A673 (cell line): ENCODE data around the gene PIP4K2A. TPM values are rescaled to one million over a fixed set of nuclear protein-coding genes. Genes with fewer than 3 reads are reported as not detected.

Source experiments
- BruUV-seq: library from RNA; stranded (reverse); fragments of 400-500 nt; replicated peaks from 2 replicates; lab custom pipeline; 2021; lab: Mats Ljungman, UMichigan
- CTCF ChIA-PET: fragments of 300-600 bp; sonication (Branson Sonifier 250); formaldehyde crosslinking; loops from one replicate; lab custom pipeline; 2022; ENCODE audit warnings: antibody characterized with exemption; lab: Charles Lee
- POLR2A ChIA-PET: fragments of 300-600 bp; sonication (Branson Sonifier 250); formaldehyde crosslinking; loops from one replicate; lab custom pipeline; 2022; ENCODE audit warnings: antibody characterized with exemption; ENCODE audit not compliant: low non-redundant PET; lab: Charles Lee
- DNase-seq: peaks from one replicate; pipeline ENCODE4 v3.0.0-alpha.2; 2015; ENCODE audit warnings: low spot score
- H3K27ac ChIP-seq: fragments of 200-600 bp; sonication (generic); 2 replicates; pipeline ENCODE4 v1.5.1; 2016; ENCODE audit warnings: mixed run types, low read depth, mild to moderate bottlenecking, mixed read lengths, antibody characterized with exemption, low read length; ENCODE audit not compliant: poor library complexity, severe bottlenecking
- H3K27me3 ChIP-seq: fragments of 200-600 bp; sonication (generic); replicated peaks from 2 replicates; pipeline ENCODE4 v1.6.1; 2017; ENCODE audit warnings: mixed run types, low read depth, mild to moderate bottlenecking, mixed read lengths, antibody characterized with exemption, low read length; ENCODE audit not compliant: insufficient read depth, poor library complexity
- H3K36me3 ChIP-seq: fragments of 200-600 bp; sonication (generic); 2 replicates; pipeline ENCODE4 v1.6.1; 2016; ENCODE audit warnings: mixed run types, mild to moderate bottlenecking, mixed read lengths, antibody characterized with exemption, low read length; ENCODE audit not compliant: insufficient read depth, poor library complexity, severe bottlenecking
- H3K4me1 ChIP-seq: fragments of 200-600 bp; sonication (generic); 2 replicates; pipeline ENCODE4 v1.6.1; 2017; ENCODE audit warnings: mixed run types, mild to moderate bottlenecking, mixed read lengths, antibody characterized with exemption, low read length; ENCODE audit not compliant: insufficient read depth, poor library complexity, severe bottlenecking
- H3K4me3 ChIP-seq: fragments of 200-600 bp; sonication (generic); 2 replicates; pipeline ENCODE4 v1.5.1; 2016; ENCODE audit warnings: low read depth, mixed run types, mild to moderate bottlenecking, mixed read lengths, low read length; ENCODE audit not compliant: poor library complexity, severe bottlenecking
- H3K9me3 ChIP-seq: fragments of 200-600 bp; sonication (generic); 2 replicates; pipeline ENCODE4 v1.6.1; 2016; ENCODE audit warnings: mixed run types, low read depth, mild to moderate bottlenecking, mixed read lengths, antibody characterized with exemption, low read length; ENCODE audit not compliant: poor library complexity, severe bottlenecking
- CTCF ChIP-seq: fragments of 300-800, 200-600 bp; sonication (generic); conservative IDR thresholded peaks from 2 replicates; pipeline ENCODE4 v1.5.1; 2017; ENCODE audit warnings: low read depth, mild to moderate bottlenecking, antibody characterized with exemption, low read length, moderate library complexity, mixed read lengths
- EZH2 ChIP-seq: fragments of 200-600 bp; sonication (generic); IDR thresholded peaks from 2 replicates; pipeline ENCODE4 v1.6.1; 2017; ENCODE audit warnings: borderline replicate concordance, low read depth, mild to moderate bottlenecking, mixed read lengths, antibody characterized with exemption, low read length; ENCODE audit not compliant: poor library complexity, severe bottlenecking
- intact Hi-C: fragments of 100-400 bp; cut with micrococcal nuclease; formaldehyde crosslinking; loops from one replicate; pipeline ENCODE4 v1.10.0; 2022; ENCODE audit not compliant: unreplicated experiment
- total RNA-seq: library from RNA; stranded (reverse); gene quantifications from 2 replicates; pipeline ENCODE4 v1.2.3, GENCODE V29; 2021

The PIP4K2A gene
- total RNA-seq, 1 experiment from 2014 or later, result 19.8 TPM

- no TSS peak for BruUV-seq
Observed at GRCh38 chr10:22634093-22634492, 80.3 kb downstream of the PIP4K2A start.

GRCh38 chr10:22633528-22633927 is 80.8 kb downstream of the PIP4K2A start:
- Histone ChIP-seq H3K9me3 (no peaks in the 10 kb centered on the region), H3K27ac (no peak overlapping the region), H3K36me3 (no peaks in the 10 kb centered on the region), H3K4me1 (peaks cover 19% of the 10 kb centered on the region), H3K4me3 (no peak overlapping the region), H3K27me3 (no peaks in the 10 kb centered on the region)
- ChIA-PET POLR2A (no interaction called here), CTCF (no interaction called here)
- no peak for DNase-seq
- no TSS peak for BruUV-seq
- TF ChIP-seq EZH2 (no peak), CTCF (no peak)
- intact Hi-C loops, result no loop called here

More at GRCh38 chr10:22634093-22634492, 80.3 kb downstream of the PIP4K2A start:
- Histone ChIP-seq H3K27me3 (no peaks in the 10 kb centered on the region), H3K36me3 (no peaks in the 10 kb centered on the region), H3K4me1 (peaks cover 19% of the 10 kb centered on the region), H3K27ac (no peak overlapping the region), H3K4me3 (no peak overlapping the region), H3K9me3 (no peaks in the 10 kb centered on the region)
- ChIA-PET POLR2A (no interaction called here), CTCF (no interaction called here)
- no peak for DNase-seq
- intact Hi-C loops, result no loop called here
- TF ChIP-seq CTCF (no peak), EZH2 (no peak)

GRCh38 chr10:22633106-22633505 is 81.3 kb downstream of the PIP4K2A start:
- POLR2A ChIA-PET, result no interaction called here
- TF ChIP-seq EZH2, result no peak
- TF ChIP-seq CTCF, result no peak
- Histone ChIP-seq H3K9me3 (no peaks in the 10 kb centered on the region), H3K4me3 (no peak overlapping the region), H3K4me1 (peaks cover 19% of the 10 kb centered on the region), H3K36me3 (no peaks in the 10 kb centered on the region), H3K27me3 (no peaks in the 10 kb centered on the region), H3K27ac (no peak overlapping the region)
- intact Hi-C loops, result no loop called here
- CTCF ChIA-PET, result no interaction called here
- no peak for DNase-seq
- no TSS peak for BruUV-seq
